Breast epithelium (tissue), 4 donors: Measurements from ENCODE around the gene GRIK3. TPM values are rescaled to one million over a fixed set of nuclear protein-coding genes. Genes with fewer than 3 reads are reported as not detected.

ENCODE experiments used
- DNase-seq, 2 donors: peaks; one replicate each; pipeline ENCODE4 v3.0.0-alpha.2; 2019; ENCODE audit warnings: low spot score in 2 of 2
- H3K27ac ChIP-seq, 2 donors: fragments of 200-600 bp; sonication (generic) in 1 of 2; one replicate each; pipeline ENCODE4 v1.5.1; 2016 to 2019; ENCODE audit warnings: mild to moderate bottlenecking in 1 of 2
- H3K27me3 ChIP-seq, 2 donors: fragments of 200-600 bp; sonication (generic) in 1 of 2; one replicate each; pipeline versions ENCODE4 v1.5.1 to v1.6.0; 2017 to 2019; ENCODE audit warnings: control low read depth in 1 of 2, mild to moderate bottlenecking in 1 of 2
- H3K36me3 ChIP-seq: fragments of 200-600 bp; one replicate; pipeline ENCODE4 v1.5.1; 2019
- H3K4me1 ChIP-seq, 2 donors: fragments of 200-600 bp; sonication (generic); one replicate each; pipeline ENCODE4 v1.5.1; 2016 to 2019; ENCODE audit warnings: control low read depth in 1 of 2
- H3K4me3 ChIP-seq, 3 donors: fragments of 200-600 bp; sonication (generic); 1 replicate in 2 of 3; 2 replicates in 1 of 3; pipeline ENCODE4 v1.5.1; 2016 to 2019; ENCODE audit warnings: mild to moderate bottlenecking in 3 of 3, moderate library complexity in 2 of 3
- H3K9me3 ChIP-seq, 2 donors: fragments of 200-600 bp; sonication (generic) in 1 of 2; one replicate each; pipeline ENCODE4 v1.5.1; 2016 to 2019; ENCODE audit warnings: control low read depth in 1 of 2
- POLR2A ChIP-seq: fragments of 450-650 bp; IDR thresholded peaks from one replicate; pipeline ENCODE4 v1.6.1; 2016; ENCODE audit warnings: antibody characterized with exemption, mild to moderate bottlenecking, moderate library complexity
- POLR2AphosphoS5 ChIP-seq, 3 donors: sonication (generic); formaldehyde crosslinking; IDR thresholded peaks; one replicate each; pipeline ENCODE4 v1.6.1; 2017; ENCODE audit warnings: antibody characterized with exemption in 3 of 3
- intact Hi-C: fragments of 100-400 bp; cut with DNase I; formaldehyde crosslinking; loops from one replicate; pipeline ENCODE4 v1.15.1; 2023; ENCODE audit warnings: low total_unique reads
- total RNA-seq, 3 donors: library from RNA; depleted of rRNA; stranded (reverse); fragments of >200 nt; gene quantifications; one replicate each; pipeline ENCODE4 v1.1.0, GENCODE V29; 2016
- TF ChIP-seq, protein P1 (sequence below), 3 donors: fragments of 450-650 bp; IDR thresholded peaks; one replicate each; pipeline ENCODE4 v1.5.1; 2016 to 2017; ENCODE audit warnings: antibody characterized with exemption in 3 of 3, mild to moderate bottlenecking in 3 of 3, moderate library complexity in 3 of 3

Gene GRIK3
- total RNA-seq, 3 donors from 2014 or later, result under 0.01 to 10.0 (median 4.6) TPM

DNA sequence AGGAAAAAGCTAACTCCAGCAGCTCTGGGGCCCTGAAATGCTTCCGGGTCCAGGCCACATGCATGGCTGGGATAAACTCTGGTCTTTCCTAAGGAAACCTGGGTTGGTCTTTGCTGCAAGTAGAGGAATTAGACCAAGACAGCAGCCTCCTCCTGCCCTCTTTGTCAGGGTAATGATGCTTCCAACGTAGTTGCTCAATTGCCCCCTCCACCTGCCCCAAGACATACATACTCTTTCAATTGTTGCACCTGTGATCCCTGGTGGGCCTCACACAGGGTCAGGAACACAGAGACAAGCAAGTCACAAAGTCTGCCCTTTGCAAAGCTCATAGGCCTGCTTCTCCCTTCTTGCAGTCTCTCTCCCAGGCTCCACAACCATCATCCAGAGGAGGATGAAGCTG is 41.9 kb upstream of the GRIK3 start:
- Histone ChIP-seq H3K4me1 (no peaks in the 10 kb centered on the region), H3K9me3 (no peaks in the 10 kb centered on the region), H3K27me3 (peaks cover 0 to 17% of the 10 kb centered on the region in 2 donors), H3K4me3 (no peak overlapping the region), H3K36me3 (no peaks in the 10 kb centered on the region), H3K27ac (no peak overlapping the region)
- TF ChIP-seq, protein P1, sequence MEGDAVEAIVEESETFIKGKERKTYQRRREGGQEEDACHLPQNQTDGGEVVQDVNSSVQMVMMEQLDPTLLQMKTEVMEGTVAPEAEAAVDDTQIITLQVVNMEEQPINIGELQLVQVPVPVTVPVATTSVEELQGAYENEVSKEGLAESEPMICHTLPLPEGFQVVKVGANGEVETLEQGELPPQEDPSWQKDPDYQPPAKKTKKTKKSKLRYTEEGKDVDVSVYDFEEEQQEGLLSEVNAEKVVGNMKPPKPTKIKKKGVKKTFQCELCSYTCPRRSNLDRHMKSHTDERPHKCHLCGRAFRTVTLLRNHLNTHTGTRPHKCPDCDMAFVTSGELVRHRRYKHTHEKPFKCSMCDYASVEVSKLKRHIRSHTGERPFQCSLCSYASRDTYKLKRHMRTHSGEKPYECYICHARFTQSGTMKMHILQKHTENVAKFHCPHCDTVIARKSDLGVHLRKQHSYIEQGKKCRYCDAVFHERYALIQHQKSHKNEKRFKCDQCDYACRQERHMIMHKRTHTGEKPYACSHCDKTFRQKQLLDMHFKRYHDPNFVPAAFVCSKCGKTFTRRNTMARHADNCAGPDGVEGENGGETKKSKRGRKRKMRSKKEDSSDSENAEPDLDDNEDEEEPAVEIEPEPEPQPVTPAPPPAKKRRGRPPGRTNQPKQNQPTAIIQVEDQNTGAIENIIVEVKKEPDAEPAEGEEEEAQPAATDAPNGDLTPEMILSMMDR (IDR thresholded peaks at IDR 0.05), result no peak
- TF ChIP-seq POLR2AphosphoS5 (IDR thresholded peaks at IDR 0.05), result no peak
- no peak for TF ChIP-seq POLR2A
- no peak for DNase-seq
- intact Hi-C loops, result no loop called here

GRCh38 chr1:37073854-37074379 is 39.6 kb upstream of the GRIK3 start:
- no peak overlapping the region for H3K27ac ChIP-seq
- no peak for TF ChIP-seq POLR2AphosphoS5 (IDR thresholded peaks at IDR 0.05)
- no peak for DNase-seq
- H3K9me3 ChIP-seq, result no peaks in the 10 kb centered on the region
- no peaks in the 10 kb centered on the region for H3K4me1 ChIP-seq
- no peaks in the 10 kb centered on the region for H3K36me3 ChIP-seq
- intact Hi-C loops, result loop anchor here (5.0 kb wide), 1 partner anchor 323 kb away; no protein-coding TSS in a partner anchor
- H3K4me3 ChIP-seq, result no peak overlapping the region
- H3K27me3 ChIP-seq, result peaks cover 0 to 18% of the 10 kb centered on the region in 2 donors

DNA sequence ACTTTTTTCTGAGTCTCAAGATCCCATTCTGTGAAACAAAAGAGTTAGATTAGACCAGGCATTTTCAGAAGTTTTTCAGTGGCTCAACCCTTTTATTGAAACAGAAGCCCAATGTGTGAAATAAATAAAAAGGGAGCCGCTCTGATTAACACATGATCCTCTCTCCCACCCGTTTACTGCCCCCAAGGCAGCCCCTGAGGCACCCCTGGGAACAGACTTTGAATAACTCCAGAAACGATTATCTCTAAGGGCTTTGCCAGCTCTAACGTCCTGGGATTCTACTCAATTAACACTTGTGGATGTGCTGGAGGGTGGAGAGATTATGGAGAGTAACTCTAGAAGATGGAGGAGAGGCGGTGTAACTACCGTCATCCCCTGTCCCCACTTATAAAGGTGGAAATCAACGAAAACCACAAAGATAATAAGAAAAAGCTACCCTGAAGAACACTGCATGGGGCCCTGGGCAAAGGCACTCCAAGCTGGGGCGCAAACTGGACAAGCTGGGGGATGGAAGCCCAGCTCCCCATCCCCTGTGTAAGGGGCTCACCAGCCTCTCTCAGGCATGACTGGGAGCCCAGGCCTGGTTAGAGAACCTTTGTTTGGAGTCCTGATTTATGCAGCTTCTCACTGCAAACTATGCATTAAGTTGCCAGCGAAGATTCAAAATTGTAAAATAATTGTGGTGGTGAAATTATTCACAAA is 39.0 kb upstream of the GRIK3 start:
- TF ChIP-seq, protein P1 (IDR thresholded peaks at IDR 0.05), result no peak
- TF ChIP-seq POLR2A (no peak), POLR2AphosphoS5 (IDR thresholded peaks at IDR 0.05) (no peak)
- intact Hi-C loops, result loop anchor here (5.0 kb wide), 1 partner anchor 324 kb away; no protein-coding TSS in a partner anchor
- no peak for DNase-seq
- no peak overlapping the region for H3K27ac ChIP-seq
- no peaks in the 10 kb centered on the region for H3K4me1 ChIP-seq
- peaks cover 0 to 18% of the 10 kb centered on the region in 2 donors for H3K27me3 ChIP-seq
- H3K4me3 ChIP-seq, result no peak overlapping the region
- H3K36me3 ChIP-seq, result no peaks in the 10 kb centered on the region
- H3K9me3 ChIP-seq, result no peaks in the 10 kb centered on the region

DNA sequence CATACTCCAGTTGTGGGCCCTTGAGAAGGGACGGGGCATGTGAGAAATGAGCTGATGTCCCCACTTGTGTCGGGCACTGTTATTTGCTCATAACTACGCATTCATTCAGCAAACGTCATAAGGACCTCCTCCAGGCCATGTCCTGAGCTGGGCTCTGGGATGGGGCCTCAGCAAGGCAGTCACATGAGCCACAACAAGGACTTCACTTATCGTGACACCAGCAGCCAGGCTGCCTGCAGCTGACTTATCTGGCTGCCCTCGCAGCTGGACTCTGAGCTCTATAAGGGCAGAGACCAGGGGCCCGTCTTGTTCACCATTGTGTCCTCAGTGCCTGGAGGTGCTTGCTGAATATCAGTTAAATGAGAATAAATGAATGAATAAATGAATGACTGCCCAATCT is 37.5 kb upstream of the GRIK3 start:
- Histone ChIP-seq H3K4me3 (no peak overlapping the region), H3K9me3 (no peaks in the 10 kb centered on the region), H3K4me1 (no peaks in the 10 kb centered on the region), H3K36me3 (no peaks in the 10 kb centered on the region), H3K27ac (no peak overlapping the region), H3K27me3 (peaks cover 0 to 18% of the 10 kb centered on the region in 2 donors)
- TF ChIP-seq, protein P1 (IDR thresholded peaks at IDR 0.05), result no peak
- TF ChIP-seq POLR2A (no peak), POLR2AphosphoS5 (IDR thresholded peaks at IDR 0.05) (no peak)
- DNase-seq, result no peak
- intact Hi-C loops, result loop anchor here (5.0 kb wide), 1 partner anchor 325 kb away; no protein-coding TSS in a partner anchor

GRCh38 chr1:37070126-37070525 is 35.8 kb upstream of the GRIK3 start:
- Histone ChIP-seq H3K36me3 (no peaks in the 10 kb centered on the region), H3K27ac (no peak overlapping the region), H3K27me3 (peaks cover 0 to 18% of the 10 kb centered on the region in 2 donors), H3K9me3 (no peaks in the 10 kb centered on the region), H3K4me1 (no peaks in the 10 kb centered on the region), H3K4me3 (no peak overlapping the region)
- intact Hi-C loops, result loop anchor here (5.0 kb wide), 1 partner anchor 327 kb away; no protein-coding TSS in a partner anchor
- no peak for TF ChIP-seq POLR2AphosphoS5 (IDR thresholded peaks at IDR 0.05)
- TF ChIP-seq, protein P1 (IDR thresholded peaks at IDR 0.05), result no peak
- no peak for TF ChIP-seq POLR2A
- no peak for DNase-seq
